H1 (cell line): ENCODE measurements around the gene HDAC9. TPM values are rescaled to one million over a fixed set of nuclear protein-coding genes. Genes with fewer than 3 reads are reported as not detected.

Experiments used
- CBX5 ChIP-seq: fragments of 300-800, 300-1000 bp; sonication (generic); IDR thresholded peaks from 2 replicates; pipeline ENCODE4 v1.7.1; 2016; ENCODE audit warnings: antibody characterized with exemption, low read length, low read depth
- CEBPB ChIP-seq: IDR thresholded peaks from 2 replicates; pipeline ENCODE4 v1.6.1; 2012; ENCODE audit warnings: low read depth, low read length
- CHD7 ChIP-seq: fragments of 300-600 bp; sonication (generic); IDR thresholded peaks from 2 replicates; pipeline ENCODE4 v1.7.1; 2012; ENCODE audit warnings: low read length, moderate library complexity, mild to moderate bottlenecking, inconsistent platforms; ENCODE audit not compliant: insufficient replicate concordance
- GABPA ChIP-seq: IDR thresholded peaks from 2 replicates; pipeline ENCODE4 v1.6.1; 2011; ENCODE audit warnings: mild to moderate bottlenecking, low read length, moderate library complexity, borderline replicate concordance; ENCODE audit not compliant: insufficient read depth
- KDM1A ChIP-seq: fragments of 200-600, 300-600 bp; sonication (generic); IDR thresholded peaks from 2 replicates; pipeline ENCODE4 v1.7.1; 2016; ENCODE audit warnings: mild to moderate bottlenecking, low read length, borderline replicate concordance
- NANOG ChIP-seq: IDR thresholded peaks from 2 replicates; pipeline ENCODE4 v1.6.1; 2011; ENCODE audit warnings: low read length, low read depth, mild to moderate bottlenecking, inconsistent platforms; ENCODE audit not compliant: insufficient read depth, poor library complexity, severe bottlenecking
- NRF1 ChIP-seq: IDR thresholded peaks from 2 replicates; pipeline ENCODE4 v1.6.1; 2011; ENCODE audit warnings: mild to moderate bottlenecking, low read depth, low read length, improper control_type of control experiment
- RFX5 ChIP-seq: IDR thresholded peaks from 2 replicates; pipeline ENCODE4 v1.6.1; 2011; ENCODE audit warnings: low read depth, low read length, improper control_type of control experiment, borderline replicate concordance
- RNF2 ChIP-seq: fragments of 200-900, 300-1000 bp; sonication (generic); IDR thresholded peaks from 2 replicates; pipeline ENCODE4 v1.7.1; 2016; ENCODE audit warnings: borderline replicate concordance, low read depth, mild to moderate bottlenecking, antibody characterized with exemption, low read length; ENCODE audit not compliant: poor library complexity, severe bottlenecking; ENCODE audit errors: missing control alignments
- TEAD4 ChIP-seq: IDR thresholded peaks from 2 replicates; pipeline ENCODE4 v1.6.1; 2012; ENCODE audit warnings: low read depth, low read length, inconsistent platforms, mixed read lengths
- polyA plus RNA-seq, 7 experiments: library from polyadenylated mRNA; depleted of rRNA in 3 of 7; stranded (reverse) in 5 of 7; unstranded in 2 of 7; fragments of >200 nt in 5 of 7; fragments of 200-250 nt in 2 of 7; gene quantifications; 1 replicate in 5 of 7; 2 replicates in 1 of 7; 4 replicates in 1 of 7; pipeline versions ENCODE4 v1.2.1 to v1.2.3, GENCODE V29; 2011 to 2013; ENCODE audit warnings: missing spikeins in 2 of 7, mixed read lengths in 2 of 7
- total RNA-seq: library from RNA; stranded (reverse); fragmentation: NEBNext Ultra II Directional; extraction: Animal tissue kit (Norgen Biotek cat#: 25700); gene quantifications from 2 replicates; pipeline ENCODE4 v1.2.1, GENCODE V29; 2021

The HDAC9 gene
- total and polyA plus RNA-seq, 2 of the 8 experiments (the other 6 are each of a cell fraction or from before 2014, with no cell fraction given) = 9.5 to 13.1 TPM

GRCh38 chr7:18459484-18460245, 35.9 kb upstream of the HDAC9 start (continued):
- TF ChIP-seq CHD7 (no peak), KDM1A (no peak), RNF2 (no peak), TEAD4 (no peak), CEBPB (no peak), NANOG (no peak), NRF1 (no peak), GABPA (no peak), CBX5 (no peak), RFX5 (no peak)
